ENCODE results near the gene TMEM164.

TMEM164 gene

GRCh38 chrX:110070970-110071369, 68.1 kb downstream of the TMEM164 start:
- no peak for DNase-seq (ENCODE audit: low read depth, low spot score)

DNA sequence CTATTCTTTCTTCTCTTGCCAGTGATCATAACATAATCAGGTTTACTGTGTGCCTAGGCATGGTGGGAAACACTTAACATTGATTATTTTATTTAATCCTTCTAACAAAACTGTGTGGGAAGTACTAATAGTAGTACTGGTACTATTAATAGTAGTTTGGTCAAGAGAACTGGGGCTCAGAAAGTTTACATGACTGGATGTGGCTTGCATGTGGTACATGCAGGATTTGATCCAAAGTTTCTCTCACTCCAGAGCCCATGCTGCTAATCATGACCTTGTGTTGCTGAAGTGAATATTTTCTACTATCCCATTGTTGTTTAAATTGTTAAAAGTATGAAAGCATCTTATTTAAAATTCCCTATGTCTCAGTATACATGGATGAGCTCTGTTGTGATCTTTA, 78.4 kb downstream of the TMEM164 start:
- no peak for DNase-seq (ENCODE audit: low read depth, low spot score)

DNA sequence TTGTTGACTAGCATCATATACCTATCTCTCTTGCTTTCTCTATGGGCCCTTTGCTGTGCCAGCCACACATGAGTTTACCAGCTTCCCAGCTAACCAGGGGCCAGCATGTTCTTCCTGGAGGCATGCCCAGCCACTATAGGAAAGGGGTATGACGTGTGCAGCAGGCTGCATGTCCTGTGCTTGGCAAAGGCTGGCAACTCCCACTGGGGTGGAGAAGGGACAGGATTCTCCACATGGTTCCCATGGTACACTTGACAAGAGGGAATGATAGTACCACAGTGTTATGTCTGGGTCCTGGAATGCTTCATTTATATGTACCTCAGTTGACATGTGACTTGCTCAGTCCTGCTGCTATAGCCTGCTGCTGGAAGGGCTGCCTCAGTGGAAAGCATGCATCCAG, 78.8 kb downstream of the TMEM164 start:
- DNase-seq (ENCODE audit: low read depth, low spot score) = no peak

GRCh38 chrX:110082161-110082560, 79.2 kb downstream of the TMEM164 start:
- no peak for DNase-seq (ENCODE audit: low read depth, low spot score)

- DNase-seq (ENCODE audit: low read depth, low spot score) = no peak
Observed at GRCh38 chrX:110086162-110086915, 83.4 kb downstream of the TMEM164 start.

DNA sequence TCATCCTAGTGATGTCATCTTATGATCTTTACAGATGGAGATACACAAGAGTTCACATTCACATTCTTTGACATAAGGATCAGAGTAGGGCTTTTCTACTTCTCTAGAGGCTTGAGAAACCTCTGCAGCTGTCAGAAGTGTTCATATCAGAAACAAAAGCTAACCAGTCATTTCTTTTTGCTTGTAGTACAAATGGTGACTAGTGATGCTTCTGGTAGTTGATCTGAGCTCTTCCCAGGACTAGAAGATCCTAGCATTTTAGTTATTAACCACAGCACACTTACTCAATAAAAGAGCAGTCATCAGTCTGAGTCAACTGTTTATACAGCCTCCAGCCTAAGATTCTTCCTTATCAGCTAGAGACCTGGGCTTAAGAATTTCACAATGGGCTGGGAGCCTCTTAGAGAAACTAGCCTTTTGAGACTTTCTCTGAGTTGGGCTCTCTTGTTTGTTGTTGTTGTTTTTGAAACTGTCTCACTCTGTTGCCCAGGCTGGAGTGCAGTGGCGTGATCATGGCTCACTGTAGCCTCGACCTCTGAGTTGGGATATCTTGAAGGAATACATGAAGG, 84.1 kb downstream of the TMEM164 start:
- no peak for DNase-seq (ENCODE audit: low read depth, low spot score)

DNA sequence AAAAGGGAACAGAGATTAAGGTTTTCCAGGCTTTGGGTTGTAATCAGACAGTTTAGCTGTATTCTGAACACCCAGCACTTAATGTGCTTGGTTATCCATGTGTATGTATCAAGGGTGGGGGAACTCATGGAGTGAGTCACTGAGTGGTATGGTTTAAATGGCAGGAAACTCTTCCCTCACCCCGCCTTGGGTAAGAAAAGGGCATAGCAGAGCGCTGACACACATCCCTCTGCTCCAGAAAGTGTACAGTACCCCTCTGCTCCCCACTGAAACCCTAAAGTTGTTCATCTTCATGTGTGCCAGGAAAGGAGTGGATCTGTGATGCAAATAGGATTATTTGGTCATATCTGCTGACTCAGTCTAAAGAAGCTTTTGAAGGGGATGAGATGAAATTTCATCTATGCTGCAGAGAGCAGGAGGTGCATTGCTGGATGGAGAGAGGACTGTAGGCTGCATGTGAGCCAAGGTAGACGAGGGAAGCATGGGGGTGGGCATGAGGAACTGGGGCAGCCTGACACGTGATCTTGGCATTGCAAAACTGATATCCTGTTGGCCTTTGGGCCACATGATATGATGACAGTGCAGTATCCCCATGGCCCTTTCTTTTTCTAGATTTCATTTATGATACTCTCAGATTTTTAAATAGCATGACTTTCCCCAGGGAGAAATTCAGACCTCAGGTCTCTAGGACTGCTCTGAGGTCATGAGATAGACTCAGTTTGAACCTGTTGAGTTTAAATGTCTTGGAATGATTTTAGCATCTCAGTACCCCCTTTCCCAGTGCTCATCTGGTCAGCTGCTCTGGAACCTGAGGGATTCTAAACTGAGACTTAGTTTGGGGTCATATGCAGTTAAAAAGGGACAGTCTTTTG, 84.8 kb downstream of the TMEM164 start:
- DNase-seq (ENCODE audit: low read depth, low spot score) = no peak

DNA sequence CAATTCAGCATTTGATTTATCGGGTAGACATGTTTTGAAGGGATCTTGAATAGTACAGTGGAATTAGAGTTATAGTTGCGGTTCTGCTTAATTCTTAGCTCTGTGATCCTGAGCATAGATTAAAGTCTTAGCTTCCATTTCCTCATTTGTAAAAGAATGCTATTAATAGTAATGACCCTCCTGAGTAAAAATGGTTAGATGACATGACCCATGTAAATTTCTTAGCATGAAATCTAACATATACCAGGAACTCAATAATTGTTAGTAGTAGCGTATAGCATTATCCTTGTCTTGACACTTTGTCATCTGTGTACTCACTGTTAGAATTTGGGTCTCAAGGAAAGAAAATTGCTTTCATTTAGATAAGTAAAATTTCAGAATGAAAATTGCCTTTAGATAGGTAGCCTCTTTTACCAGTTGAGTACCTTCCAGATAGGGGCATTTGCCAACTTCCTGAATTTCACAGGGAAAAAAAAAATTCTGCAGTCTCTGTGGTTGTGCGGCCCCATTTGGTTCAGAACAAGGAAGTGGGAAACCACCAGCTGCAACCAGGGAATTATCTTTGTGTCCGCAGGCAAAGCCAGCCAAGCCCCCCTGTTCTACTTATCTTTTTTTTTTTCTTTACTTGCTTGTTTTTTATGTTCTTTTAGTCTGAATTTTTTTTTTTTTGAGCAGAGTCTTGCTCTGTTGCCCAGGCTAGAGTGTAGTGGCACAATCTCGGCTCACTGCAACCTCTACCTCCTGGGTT, 86.9 kb downstream of the TMEM164 start:
- no peak for DNase-seq (ENCODE audit: low read depth, low spot score)

GRCh38 chrX:110097920-110098319, 95.0 kb downstream of the TMEM164 start:
- DNase-seq (ENCODE audit: low read depth, low spot score) = no peak

DNA sequence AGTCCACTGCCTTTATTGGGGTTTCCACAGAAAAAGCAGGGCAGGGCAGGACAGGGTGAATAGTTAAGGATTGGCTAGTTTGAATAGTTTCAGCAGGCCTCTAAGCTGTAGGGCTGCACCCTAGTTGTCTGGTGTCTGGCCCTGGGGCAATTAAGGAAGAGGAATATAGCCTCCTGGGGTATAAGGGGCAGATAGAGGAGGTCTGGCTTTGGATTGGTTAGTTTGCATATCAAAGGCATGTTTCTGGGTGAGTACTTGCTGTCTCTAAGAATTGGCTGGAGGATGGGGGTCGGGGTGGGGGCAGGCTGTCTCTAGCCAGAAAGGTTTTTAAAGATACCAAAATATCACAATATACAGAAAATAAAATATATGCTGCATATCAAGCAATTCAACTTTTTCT, 100.4 kb downstream of the TMEM164 start:
- DNase-seq (ENCODE audit: low read depth, low spot score) = no peak

DNA sequence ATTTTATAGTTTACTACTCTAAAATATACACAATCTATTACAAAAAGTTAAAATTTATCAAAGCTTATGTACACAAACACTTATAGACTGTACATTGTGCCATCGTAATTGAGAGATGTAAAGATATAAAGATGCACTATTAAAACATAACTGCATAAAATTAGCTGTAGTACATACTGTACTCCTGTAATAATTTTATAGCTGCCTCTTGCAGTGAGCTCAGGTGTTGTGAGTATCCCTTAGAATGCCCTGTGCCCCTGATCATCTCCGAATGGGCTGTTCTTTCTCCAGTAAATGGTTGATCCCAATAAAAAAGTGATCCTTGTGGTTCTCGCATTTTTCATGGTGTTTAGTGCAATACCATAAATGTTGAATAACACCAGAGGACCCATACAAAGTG, 101.2 kb downstream of the TMEM164 start:
- DNase-seq (ENCODE audit: low read depth, low spot score) = no peak

GRCh38 chrX:110108381-110108821, 105.5 kb downstream of the TMEM164 start:
- no peak for DNase-seq (ENCODE audit: low read depth, low spot score)

DNA sequence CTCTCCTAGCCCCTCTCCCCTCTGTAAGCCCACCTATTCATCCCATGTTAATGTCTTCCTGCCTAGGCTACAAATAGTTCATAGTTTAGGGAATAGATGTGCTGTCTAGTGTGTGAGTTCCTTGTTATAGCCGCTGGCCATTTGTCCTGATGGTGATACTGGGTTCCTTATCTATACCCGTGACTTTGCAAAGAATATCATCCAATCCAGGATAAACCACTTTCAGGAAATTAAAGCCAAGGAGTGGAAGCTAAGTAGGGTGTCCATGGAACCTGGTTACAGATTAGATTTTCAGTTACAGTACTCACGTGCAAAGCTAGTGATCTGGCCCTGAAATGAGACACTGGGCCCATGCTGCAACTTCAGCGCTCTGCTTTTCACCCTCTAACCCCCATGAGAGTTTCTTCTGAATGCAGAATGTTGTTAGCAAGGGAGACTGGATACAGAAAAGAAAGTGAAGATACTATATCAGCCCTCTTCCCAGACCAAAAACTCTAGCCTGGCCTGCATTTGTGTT, 111.4 kb downstream of the TMEM164 start:
- no peak for DNase-seq (ENCODE audit: low read depth, low spot score)

DNA sequence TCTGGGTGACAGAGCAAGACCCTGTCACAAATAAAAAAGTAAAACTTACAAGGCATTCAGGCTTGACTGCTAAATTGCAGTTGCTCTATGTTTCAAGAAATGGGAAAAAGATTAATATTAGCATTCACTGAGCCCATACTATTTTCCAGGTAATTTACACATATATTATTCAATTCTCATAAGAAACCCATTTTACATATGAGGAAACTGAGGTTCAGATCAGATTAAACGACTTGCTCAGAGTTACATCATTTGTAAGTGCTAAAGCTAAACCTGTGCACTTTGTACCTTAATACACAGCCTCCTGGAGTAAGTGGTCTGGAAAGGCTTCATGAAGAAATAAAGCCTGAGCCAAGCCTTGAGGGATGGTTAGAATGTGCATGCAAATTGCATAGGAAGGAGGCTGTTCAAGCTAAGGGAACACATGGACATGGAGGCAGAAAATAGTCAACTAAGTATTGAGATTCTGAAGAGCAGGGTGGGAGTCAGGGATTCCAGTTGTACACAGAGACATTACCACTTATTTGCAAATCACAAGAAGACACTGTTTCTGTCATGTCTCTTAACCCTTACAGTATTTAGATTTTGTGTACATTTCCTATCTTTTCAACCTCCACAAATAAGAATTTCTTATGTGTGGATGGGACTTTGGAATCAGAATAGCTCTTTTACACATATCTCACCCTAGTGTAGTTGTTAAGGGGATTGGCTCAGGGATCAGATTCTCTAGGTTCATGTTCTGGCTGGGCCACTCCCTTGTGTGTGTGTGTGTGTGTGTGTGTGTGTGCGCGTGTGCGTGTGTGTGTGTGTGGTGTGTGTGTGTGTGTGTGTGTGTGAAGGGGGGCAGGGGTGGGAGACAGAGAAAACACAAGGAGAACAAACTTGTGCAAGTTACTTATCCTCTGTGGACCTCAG, 113.4 kb downstream of the TMEM164 start:
- DNase-seq (ENCODE audit: low read depth, low spot score) = no peak

GRCh38 chrX:110118530-110118929, 115.6 kb downstream of the TMEM164 start:
- no peak for DNase-seq (ENCODE audit: low read depth, low spot score)

DNA sequence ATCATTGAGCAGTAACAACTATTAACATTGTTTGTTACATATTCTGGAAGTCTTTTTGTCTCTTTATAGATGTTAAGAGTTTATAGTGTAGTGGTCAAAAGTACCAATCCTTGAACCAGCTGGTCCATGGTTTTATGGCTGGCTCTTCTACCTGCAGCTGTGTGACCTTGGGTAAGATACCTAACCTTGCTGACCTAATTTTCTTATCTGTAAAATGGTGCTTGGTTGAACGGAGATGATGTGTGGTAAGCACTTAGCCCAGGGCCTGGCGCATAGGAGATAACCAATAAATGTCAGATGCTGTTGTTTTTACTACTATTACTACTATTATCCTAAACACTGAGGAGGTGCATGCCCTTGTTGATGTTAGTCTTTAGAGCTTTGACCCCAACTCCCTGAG, 116.6 kb downstream of the TMEM164 start:
- no peak for DNase-seq (ENCODE audit: low read depth, low spot score)

DNA sequence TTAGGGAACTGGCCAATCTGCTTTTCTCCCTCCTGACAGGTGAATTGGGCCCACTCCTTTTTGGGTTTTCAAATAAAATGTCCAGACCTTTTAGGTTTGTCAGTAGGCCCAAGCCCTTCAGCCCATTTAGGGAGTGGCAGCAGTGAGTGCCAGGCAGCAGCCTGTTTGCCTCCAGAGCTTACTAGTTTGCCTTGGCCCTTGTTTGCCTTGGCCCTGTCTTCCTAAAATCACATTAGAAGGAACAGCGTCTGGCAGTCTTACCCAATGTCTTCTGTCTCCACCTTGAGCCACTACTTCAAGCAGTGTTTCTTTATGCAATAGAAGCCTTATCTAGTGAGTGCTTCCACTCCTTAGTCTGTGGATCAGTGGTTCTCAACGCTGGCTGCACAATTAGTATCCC, 117.1 kb downstream of the TMEM164 start:
- DNase-seq (ENCODE audit: low read depth, low spot score) = no peak

DNA sequence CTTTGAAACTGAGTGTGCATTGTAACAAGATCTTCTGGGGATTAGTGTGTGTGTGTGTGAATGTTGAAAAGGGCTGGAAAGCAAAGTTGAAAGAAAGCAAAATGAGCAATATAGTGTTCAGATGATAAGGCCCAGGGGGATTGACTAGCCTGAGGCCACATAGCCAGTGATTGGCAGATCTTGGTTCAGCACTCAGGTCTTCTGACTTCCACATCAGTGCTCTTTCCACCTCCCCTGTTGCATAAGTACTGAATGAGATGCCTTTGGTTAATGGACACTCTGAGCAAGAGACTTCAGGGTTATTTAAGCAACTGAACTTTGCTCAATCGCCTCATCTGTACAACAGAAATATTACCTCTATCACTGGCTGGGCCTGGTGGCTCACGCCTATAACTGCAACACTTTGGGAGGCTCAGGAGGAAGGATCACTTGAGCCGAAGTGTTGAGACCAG, 120.4 kb downstream of the TMEM164 start:
- DNase-seq (ENCODE audit: low read depth, low spot score) = no peak

DNA sequence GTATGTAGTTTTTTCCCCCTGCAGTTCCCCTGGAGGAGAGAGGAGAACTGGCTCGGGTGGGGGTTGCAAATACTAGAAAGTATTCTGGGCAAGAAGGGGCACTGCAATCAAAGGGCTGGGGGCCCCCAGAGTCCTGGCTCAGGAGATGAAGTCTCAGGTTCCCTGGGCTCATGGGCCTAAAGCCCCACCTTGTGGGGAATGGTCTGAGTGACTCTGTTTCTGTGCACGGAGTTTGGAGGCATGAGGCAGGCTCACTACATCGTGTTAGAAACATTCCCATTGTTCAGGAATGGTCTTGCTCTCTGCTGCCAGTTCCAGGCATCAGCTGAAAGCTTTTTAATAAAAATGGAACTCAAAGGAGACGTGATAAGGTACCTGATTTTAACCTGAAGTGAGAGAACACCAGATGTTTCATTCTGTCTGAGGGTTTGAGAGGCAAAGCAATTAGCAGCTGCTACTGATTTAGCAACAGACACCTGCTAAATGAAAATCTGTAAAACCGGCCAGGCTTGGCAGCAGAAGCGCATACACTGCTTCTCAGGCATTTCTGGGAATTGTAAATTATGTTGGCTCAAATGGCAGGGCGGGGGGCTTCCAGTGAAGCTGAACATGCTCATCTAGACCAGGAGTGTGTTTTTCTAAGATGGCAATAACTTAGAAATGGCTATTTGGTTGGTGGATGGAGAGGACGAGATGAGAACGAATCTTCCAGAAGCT, 122.7 kb downstream of the TMEM164 start:
- no peak for DNase-seq (ENCODE audit: low read depth, low spot score)

- no peak for DNase-seq (ENCODE audit: low read depth, low spot score)
Observed at GRCh38 chrX:110131031-110131430, 128.1 kb downstream of the TMEM164 start.
